DMS153 treated with DMSO at 0.1 percent for 48 hours (cell line): ENCODE data around the gene KCNQ2.
A peak's percentile ranks its signal among the peaks of the same experiment; 100 is the strongest.

Experiments used
- DNase-seq: peaks from one replicate; lab custom pipeline; 2025; ENCODE audit not compliant: unreplicated experiment; lab: John Stamatoyannopoulos, UW

KCNQ2 gene

GRCh38 chr20:63435552-63435951, 36.9 kb downstream of the KCNQ2 start:
- DNase-seq, result no peak

- DNase-seq, result peak; percentile 86
Observed at GRCh38 chr20:63434599-63435378, 37.7 kb downstream of the KCNQ2 start.

GRCh38 chr20:63433756-63434531, 38.5 kb downstream of the KCNQ2 start:
- peak; percentile 16 for DNase-seq

- no peak for DNase-seq
Observed at GRCh38 chr20:63433351-63433750, 39.1 kb downstream of the KCNQ2 start.

- DNase-seq, result no peak
Observed at GRCh38 chr20:63432577-63433325, 39.7 kb downstream of the KCNQ2 start.

- DNase-seq, result no peak
Observed at GRCh38 chr20:63431944-63432343, 40.5 kb downstream of the KCNQ2 start.

GRCh38 chr20:63430891-63431290, 41.6 kb downstream of the KCNQ2 start:
- DNase-seq, result no peak

- DNase-seq, result no peak
Observed at GRCh38 chr20:63429992-63430391, 42.5 kb downstream of the KCNQ2 start.

- no peak for DNase-seq
Observed at GRCh38 chr20:63428906-63429575, 43.4 kb downstream of the KCNQ2 start.

GRCh38 chr20:63427724-63428330, 44.6 kb downstream of the KCNQ2 start:
- DNase-seq, result no peak

GRCh38 chr20:63427206-63427605, 45.2 kb downstream of the KCNQ2 start:
- DNase-seq, result no peak

GRCh38 chr20:63425846-63426485, 46.5 kb downstream of the KCNQ2 start:
- DNase-seq, result no peak

- no peak for DNase-seq
Observed at GRCh38 chr20:63424613-63425012, 47.8 kb downstream of the KCNQ2 start.

- no peak for DNase-seq
Observed at GRCh38 chr20:63423751-63424150, 48.7 kb downstream of the KCNQ2 start.

GRCh38 chr20:63422653-63423052, 49.8 kb downstream of the KCNQ2 start:
- no peak for DNase-seq

- no peak for DNase-seq
Observed at GRCh38 chr20:63421913-63422312, 50.5 kb downstream of the KCNQ2 start.

- DNase-seq, result no peak
Observed at GRCh38 chr20:63421094-63421692, 51.3 kb downstream of the KCNQ2 start.

- DNase-seq, result no peak
Observed at GRCh38 chr20:63420359-63421093, 51.9 kb downstream of the KCNQ2 start.

- no peak for DNase-seq
Observed at GRCh38 chr20:63419299-63419698, 53.2 kb downstream of the KCNQ2 start.
